Measurements from ENCODE around the gene MACROD2. TPM values are rescaled to one million over a fixed set of nuclear protein-coding genes. Genes with fewer than 3 reads are reported as not detected.

The MACROD2 gene
- total RNA-seq, 1 donor from 2014 or later, result 17.6 TPM

DNA sequence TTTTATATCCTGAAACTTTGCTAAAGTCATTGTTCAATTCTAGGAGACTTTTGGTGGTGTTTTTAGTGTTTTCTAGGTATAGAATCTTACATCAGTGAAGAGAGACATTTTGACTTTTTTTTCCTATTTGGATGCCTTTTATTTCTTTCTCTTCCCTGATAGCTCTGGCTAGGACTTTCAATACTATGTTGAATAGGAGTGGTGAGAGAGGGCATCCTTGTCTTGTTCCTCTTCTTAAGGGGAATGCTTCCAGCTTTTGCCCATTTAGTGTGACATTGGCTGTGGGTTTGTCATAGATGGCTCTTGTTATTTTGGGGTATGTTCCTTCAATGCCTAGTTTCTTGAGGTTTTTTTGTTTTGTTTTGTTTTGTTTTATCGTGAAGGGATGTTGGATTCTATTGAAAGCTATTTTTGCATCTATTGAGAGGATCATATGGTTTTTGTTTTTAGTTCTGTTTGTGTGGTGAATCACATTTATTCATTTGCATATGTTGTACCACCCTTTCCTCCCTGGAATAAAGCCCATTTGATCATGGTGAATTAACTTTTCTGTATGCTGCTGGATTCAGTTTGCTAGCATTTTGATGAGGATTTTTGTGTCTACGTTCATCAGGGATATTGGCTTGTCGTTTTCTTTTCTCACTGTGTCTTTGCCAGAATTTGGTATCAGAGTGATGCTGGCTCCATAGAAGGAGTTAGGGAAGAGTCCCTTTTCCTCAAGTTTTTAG lies 882.1 kb downstream of the MACROD2 start:
- DNase-seq, result peak; percentile 6

- DNase-seq, result no peak
Measured at GRCh38 chr20:14878676-14879019, 883.3 kb downstream of the MACROD2 start.

- no peak for DNase-seq
Measured at GRCh38 chr20:14879020-14879697, 883.8 kb downstream of the MACROD2 start.

- DNase-seq, result no peak
Measured at GRCh38 chr20:14879839-14880238, 884.5 kb downstream of the MACROD2 start.

GRCh38 chr20:14881518-14881917 lies 886.2 kb downstream of the MACROD2 start:
- no peak for DNase-seq

GRCh38 chr20:14882157-14882556 lies 886.8 kb downstream of the MACROD2 start:
- DNase-seq, result no peak

DNA sequence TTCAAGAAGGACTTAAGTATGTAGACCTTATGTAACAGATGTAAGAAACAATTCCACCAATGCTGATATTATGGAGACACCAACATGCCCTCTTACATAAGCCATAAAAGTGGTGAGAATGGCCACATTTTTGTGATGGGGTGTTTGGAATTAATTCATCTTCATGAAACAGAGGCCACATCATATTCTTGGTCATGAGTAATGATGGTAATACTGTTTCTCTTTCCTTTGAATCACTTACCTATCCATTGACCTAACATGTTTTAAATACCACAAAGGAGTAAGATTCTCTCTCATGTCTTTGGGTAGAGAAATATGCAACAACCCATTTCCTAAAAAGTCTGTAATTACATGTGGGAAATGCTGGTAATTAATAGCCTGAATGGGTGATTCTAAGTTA lies 887.5 kb downstream of the MACROD2 start:
- DNase-seq, result no peak

DNA sequence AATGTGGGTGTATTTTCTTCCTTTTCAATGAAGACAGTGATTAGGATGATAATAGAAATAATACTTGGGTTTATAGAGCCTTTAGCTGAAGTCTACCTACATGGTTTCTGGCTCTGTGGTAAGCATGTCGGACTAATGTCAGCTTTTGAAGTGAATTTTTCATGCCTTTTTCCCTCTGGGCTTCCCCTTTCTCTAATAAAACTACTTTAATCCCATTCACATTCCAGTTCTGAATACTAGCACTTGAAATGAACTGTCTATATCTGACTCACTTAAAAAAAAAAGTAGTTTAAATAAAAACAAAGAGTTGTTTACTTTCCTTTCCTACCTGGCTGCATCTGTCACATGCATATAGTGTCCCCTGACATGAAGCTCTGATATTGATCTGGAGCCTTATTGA lies 888.0 kb downstream of the MACROD2 start:
- DNase-seq, result no peak

DNA sequence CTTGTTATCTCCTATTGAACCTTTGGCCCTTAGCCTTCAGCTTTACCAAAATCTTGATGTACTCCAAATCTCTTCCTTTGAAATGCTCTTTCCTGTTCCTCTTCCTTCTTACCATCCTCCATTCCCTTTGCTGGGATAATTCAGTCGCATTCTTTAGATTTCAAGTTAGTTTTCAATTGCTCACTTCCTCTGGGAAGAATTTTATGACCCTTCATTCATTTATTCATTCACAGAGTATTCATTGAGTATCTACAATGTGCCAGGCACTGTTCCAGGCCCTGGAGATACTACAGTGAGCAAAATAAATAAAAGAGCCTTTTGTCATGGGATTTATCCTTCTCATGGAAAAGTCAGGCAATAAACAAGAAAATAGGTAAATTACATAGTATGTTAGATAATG lies 890.3 kb downstream of the MACROD2 start:
- no peak for DNase-seq

DNA sequence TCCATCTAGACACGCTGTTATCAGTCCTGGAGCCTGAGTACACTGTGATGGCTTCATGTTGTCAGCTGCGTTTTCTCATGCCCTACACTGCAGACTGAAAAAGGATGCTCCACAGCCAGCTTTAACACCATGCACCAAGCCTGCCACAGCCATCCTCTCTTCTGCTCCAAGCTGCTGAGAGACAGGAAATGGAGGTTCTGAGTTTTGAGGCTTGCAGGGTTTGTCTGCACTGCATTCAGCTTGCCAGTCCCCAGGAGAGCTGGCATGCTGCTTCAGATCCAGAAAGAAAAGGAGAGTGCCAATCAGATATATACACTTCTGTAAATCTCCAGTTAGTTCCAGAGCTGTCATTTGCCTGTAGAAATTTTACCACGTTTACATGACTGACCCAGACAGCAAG lies 892.8 kb downstream of the MACROD2 start:
- no peak for DNase-seq

DNA sequence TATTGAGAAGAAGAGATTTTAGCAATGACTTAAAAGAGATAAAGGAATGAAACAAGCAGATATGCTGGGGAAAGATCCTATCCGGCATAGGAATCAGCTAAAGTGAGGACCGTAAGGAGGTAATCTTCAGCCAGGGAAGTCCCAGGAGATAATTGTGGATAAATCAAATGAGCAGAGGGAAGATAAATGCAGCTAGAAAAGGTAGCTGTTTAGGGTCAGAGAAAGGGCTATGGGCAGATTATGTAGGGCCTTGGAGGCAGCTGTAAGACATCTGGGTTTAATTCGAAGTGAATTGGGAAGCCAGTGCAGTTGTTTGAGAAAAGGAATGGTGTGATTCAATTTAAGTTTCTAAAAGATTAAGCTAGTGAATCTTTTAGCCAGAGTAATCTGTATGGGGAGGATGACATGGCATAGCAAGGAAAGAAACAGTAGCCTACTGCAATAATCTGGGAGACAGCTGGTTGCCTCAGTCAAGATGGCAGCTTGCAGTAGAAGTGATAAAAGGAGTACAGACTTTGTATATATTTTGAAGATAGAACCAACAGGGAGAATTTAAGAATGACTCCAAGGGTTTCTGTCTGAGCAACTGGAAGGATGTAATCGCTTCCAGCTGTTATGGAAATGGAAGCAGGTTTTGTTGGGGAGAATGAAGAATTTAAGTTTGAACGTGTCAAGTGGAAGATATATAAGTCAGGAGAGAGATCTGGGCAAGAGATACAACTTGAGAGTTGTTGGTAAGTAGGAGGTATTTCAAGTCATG lies 894.4 kb downstream of the MACROD2 start:
- DNase-seq, result no peak

- no peak for DNase-seq
Measured at GRCh38 chr20:14890713-14891112, 895.4 kb downstream of the MACROD2 start.

GRCh38 chr20:14892782-14893181 lies 897.5 kb downstream of the MACROD2 start:
- no peak for DNase-seq

DNA sequence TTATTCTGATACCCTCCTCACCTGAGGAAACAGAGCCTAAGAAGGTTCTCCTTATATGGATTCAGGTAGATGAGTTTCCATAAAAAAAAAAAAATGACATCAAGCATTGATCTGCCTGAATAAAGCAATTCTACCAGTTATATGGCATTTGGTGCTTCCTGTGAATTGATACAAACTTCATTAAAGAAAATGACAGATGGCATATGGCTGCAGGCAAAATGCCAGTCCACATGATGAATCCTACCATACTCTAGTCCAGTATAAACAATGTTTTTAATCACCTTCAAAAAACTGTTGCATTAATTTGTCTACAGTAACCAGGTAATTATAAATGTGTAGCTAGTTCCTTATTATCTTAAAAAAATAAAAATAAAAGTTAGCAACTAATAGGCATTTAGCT lies 901.3 kb downstream of the MACROD2 start:
- DNase-seq, result no peak

GRCh38 chr20:14897608-14898007 lies 902.3 kb downstream of the MACROD2 start:
- DNase-seq, result no peak

- DNase-seq, result no peak
Measured at GRCh38 chr20:14902432-14903089, 907.2 kb downstream of the MACROD2 start.

DNA sequence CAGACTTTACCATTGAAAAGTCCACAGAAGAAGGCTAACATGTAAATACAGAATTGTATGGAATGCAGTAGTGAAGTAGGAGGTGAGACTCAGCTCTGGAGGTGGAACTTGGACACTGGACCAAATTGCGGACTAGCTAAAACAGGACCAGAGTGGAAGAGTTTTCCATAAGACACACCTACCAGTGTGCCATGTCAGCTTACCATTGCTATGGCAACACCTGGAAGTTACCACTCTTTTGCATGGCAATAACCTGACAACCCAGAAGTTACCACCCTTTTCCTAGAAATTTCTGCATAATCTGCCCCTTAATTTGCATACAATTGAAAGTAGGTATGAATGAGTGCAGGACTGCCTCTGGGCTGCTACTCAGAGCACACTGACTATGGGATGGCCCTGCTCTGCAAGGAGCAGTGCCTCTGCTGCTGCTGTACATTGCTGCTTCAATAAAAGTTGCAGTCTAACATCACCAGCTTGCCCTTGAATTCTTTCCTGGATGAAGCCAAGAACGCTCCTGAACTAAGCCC lies 911.7 kb downstream of the MACROD2 start:
- DNase-seq, result no peak

- peak; percentile 22 for DNase-seq
Measured at GRCh38 chr20:14910126-14910525, 914.8 kb downstream of the MACROD2 start.

DNA sequence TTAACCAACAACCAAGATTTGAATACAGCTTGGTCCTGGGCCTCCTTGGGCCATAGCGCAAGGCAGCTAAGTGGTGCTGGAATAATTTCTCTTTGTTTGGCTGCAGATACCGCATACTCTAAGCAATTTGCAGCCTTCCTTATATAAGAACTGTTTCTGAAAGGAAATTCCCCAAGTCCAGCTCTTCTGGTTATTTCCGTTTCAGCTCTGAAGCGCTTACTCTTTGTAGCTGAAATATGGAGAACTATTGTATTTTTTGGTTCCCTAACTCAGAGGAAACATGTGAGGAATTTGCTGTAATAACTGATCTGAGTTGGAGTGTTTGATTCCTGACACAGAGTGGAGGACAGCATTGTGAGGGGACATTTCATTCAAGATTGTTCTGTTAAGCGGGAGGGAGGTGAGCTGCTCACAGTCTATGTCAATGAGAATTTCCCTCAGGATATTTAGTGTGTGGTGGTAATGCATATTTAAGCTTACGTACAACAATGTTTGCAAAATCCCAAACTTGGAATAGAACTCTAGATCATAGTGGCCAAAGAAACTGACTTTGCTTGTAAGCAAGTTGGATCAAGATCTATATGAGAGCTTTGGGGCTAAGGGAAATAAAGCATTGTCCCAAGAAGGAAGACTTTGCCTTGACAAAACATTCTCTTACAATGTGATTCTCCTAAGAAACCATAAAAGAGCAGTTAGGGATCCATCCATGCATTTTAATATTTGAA lies 918.7 kb downstream of the MACROD2 start:
- DNase-seq, result peak; percentile 72

GRCh38 chr20:14914633-14915032 lies 919.3 kb downstream of the MACROD2 start:
- peak; percentile 66 for DNase-seq

GRCh38 chr20:14915356-14915755 lies 920.0 kb downstream of the MACROD2 start:
- DNase-seq, result no peak

- peak; percentile 57 for DNase-seq
Measured at GRCh38 chr20:14916360-14916920, 921.1 kb downstream of the MACROD2 start.
